ENCODE measurements around the gene MTHFD2L.
"Not testable (repeated sequence)": the region's sequence is repeated elsewhere in the genome, so short reads cannot be mapped to it uniquely, and the experiment has no call there.

DNA sequence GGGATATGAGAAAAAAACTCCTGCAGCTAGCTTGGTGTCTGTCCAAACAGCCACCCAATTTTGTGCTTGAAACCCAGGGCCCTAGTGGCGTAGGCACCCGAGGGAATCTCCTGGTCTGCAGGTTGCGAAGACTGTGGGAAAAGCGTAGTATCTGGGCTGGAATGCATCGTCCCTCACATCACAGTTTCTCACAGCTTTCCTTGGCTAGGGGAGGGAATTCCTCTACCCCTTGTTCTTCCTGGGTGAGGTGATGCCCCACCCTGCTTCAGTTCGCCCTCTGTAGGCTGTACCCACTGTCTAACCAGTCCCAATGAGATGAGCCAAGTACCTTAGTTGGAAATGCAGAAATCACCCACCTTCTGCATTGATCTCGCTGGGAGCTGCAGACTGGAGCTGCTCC is 57.3 kb downstream of the MTHFD2L start:
- TF ChIP-seq, protein P1, sequence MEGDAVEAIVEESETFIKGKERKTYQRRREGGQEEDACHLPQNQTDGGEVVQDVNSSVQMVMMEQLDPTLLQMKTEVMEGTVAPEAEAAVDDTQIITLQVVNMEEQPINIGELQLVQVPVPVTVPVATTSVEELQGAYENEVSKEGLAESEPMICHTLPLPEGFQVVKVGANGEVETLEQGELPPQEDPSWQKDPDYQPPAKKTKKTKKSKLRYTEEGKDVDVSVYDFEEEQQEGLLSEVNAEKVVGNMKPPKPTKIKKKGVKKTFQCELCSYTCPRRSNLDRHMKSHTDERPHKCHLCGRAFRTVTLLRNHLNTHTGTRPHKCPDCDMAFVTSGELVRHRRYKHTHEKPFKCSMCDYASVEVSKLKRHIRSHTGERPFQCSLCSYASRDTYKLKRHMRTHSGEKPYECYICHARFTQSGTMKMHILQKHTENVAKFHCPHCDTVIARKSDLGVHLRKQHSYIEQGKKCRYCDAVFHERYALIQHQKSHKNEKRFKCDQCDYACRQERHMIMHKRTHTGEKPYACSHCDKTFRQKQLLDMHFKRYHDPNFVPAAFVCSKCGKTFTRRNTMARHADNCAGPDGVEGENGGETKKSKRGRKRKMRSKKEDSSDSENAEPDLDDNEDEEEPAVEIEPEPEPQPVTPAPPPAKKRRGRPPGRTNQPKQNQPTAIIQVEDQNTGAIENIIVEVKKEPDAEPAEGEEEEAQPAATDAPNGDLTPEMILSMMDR (IDR thresholded peaks at IDR 0.05), result not testable (repeated sequence)
- TF ChIP-seq POLR2A (IDR thresholded peaks at IDR 0.05), result not testable (repeated sequence)

Measured in body of pancreas (tissue), 4 donors.